ENCODE data around the gene DOK7. TPM values are rescaled to one million over a fixed set of nuclear protein-coding genes. Genes with fewer than 3 reads are reported as not detected.

Gene DOK7
- total RNA-seq, 6 experiments from 2014 or later, result 0.73 to 2.4 (median 1.5) TPM

GRCh38 chr4:3498407-3498806 lies 35.3 kb downstream of the DOK7 start:
- intact Hi-C loops (cut with DNase I), result no loop called here

DNA sequence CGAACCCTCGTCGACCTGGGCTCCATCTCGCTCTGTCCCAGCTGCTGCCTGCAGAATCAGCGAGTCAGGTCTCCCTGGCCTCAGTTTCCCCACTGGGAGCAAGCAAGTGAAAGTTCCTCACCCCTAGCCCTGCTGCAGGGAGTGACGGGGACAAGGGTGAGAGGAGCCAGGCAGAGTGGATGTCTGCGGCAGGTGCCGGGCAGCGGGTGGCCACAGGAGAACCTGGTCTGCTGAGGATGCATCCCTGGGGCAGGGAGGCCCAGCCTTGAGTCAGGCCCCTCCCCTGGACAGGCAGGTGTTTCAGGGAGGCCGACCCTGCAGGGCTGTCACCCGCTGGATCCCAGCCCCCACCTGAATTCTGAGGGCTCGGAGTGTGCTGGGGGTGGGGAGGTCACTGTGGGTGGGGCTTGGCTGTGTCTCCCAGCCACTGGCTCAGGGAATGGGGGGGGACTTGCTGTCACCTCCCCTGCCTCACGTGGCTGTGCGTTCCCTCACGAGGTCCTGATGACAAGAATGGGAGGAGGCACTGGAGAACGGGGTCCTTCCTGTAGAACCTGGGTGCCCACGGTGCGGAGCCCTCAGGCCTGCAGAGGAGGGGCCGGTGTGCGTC lies 35.9 kb downstream of the DOK7 start:
- intact Hi-C loops (cut with DNase I), result no loop called here
- Histone ChIP-seq H3K9me3 (no peaks in the 10 kb centered on the region), H3K27me3 (no peaks in the 10 kb centered on the region), H3K36me3 (peaks cover 0 to 3% (median 0%) of the 10 kb centered on the region in 4 donors), H3K27ac (no peak overlapping the region), H3K4me1 (no peaks in the 10 kb centered on the region), H3K4me3 (no peak overlapping the region)
- WGBS (ENCODE audit: insufficient coverage, low coverage, low lambda C conversion rate, missing lambda C conversion rate), result 84% methylated on average over 10 of the region's 20 CpGs
- TF ChIP-seq CTCF (IDR thresholded peaks at IDR 0.05) (no peak), POLR2A (IDR thresholded peaks at IDR 0.05) (no peak)
- ATAC-seq (no peak), DNase-seq (no peak)

More at GRCh38 chr4:3498407-3498806, 35.3 kb downstream of the DOK7 start:
- no peak for ATAC-seq
- TF ChIP-seq CTCF (IDR thresholded peaks at IDR 0.05) (no peak), POLR2A (IDR thresholded peaks at IDR 0.05) (no peak)
- Histone ChIP-seq H3K36me3 (no peaks in the 10 kb centered on the region), H3K4me1 (no peaks in the 10 kb centered on the region), H3K4me3 (no peak overlapping the region), H3K27me3 (no peaks in the 10 kb centered on the region), H3K27ac (no peak overlapping the region), H3K9me3 (no peaks in the 10 kb centered on the region)
- 61% methylated on average over 3 of the region's 11 CpGs for WGBS (ENCODE audit: insufficient coverage, low coverage, low lambda C conversion rate, missing lambda C conversion rate)
- no peak for DNase-seq

GRCh38 chr4:3499710-3500109 lies 36.6 kb downstream of the DOK7 start:
- no peaks in the 10 kb centered on the region for H3K27me3 ChIP-seq
- no peak overlapping the region for H3K4me3 ChIP-seq
- intact Hi-C loops (cut with DNase I), result no loop called here
- no peaks in the 10 kb centered on the region for H3K9me3 ChIP-seq
- H3K36me3 ChIP-seq, result peaks cover 0 to 3% (median 0%) of the 10 kb centered on the region in 4 donors
- WGBS (ENCODE audit: insufficient coverage, low coverage, low lambda C conversion rate, missing lambda C conversion rate), result 95% methylated on average over 8 of the region's 12 CpGs
- H3K4me1 ChIP-seq, result no peaks in the 10 kb centered on the region
- ATAC-seq, result no peak
- no peak overlapping the region for H3K27ac ChIP-seq
- no peak for DNase-seq
- TF ChIP-seq POLR2A (IDR thresholded peaks at IDR 0.05), result no peak
- no peak for TF ChIP-seq CTCF (IDR thresholded peaks at IDR 0.05)

DNA sequence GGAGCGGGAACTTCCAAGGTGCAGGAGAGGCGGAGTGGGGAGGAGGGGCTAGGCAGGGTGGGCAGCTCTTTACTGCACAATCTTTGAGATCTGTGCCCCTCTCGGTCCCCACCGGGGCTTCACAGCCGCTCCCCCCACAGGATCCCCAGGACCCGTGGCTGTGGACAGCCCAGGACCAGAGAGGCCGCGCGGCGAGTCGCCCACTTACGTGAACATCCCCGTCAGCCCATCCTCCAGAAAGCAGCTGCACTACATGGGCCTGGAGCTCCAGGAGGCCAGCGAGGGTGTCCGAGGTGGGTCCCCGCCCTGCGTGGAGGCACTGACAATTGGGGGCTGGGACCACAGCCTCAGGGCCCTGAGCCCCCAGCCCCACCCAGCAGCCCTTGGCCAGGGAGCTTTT lies 37.0 kb downstream of the DOK7 start:
- H3K36me3 ChIP-seq, result peaks cover 0 to 3% (median 0%) of the 10 kb centered on the region in 4 donors
- intact Hi-C loops (cut with DNase I), result no loop called here
- ATAC-seq (no peak), DNase-seq (no peak)
- no peak overlapping the region for H3K27ac ChIP-seq
- no peak overlapping the region for H3K4me3 ChIP-seq
- no peaks in the 10 kb centered on the region for H3K9me3 ChIP-seq
- no peak for TF ChIP-seq POLR2A (IDR thresholded peaks at IDR 0.05)
- TF ChIP-seq CTCF (IDR thresholded peaks at IDR 0.05), result no peak
- 91% methylated on average over 4 of the region's 17 CpGs for WGBS (ENCODE audit: insufficient coverage, low coverage, low lambda C conversion rate, missing lambda C conversion rate)
- H3K27me3 ChIP-seq, result no peaks in the 10 kb centered on the region
- no peaks in the 10 kb centered on the region for H3K4me1 ChIP-seq
